Measurements from ENCODE around the gene GPR161. TPM values are rescaled to one million over a fixed set of nuclear protein-coding genes. Genes with fewer than 3 reads are reported as not detected.

The GPR161 gene
- total and polyA plus RNA-seq, 2 donors (not counting 1 experiment from before 2014, with no cell fraction given), result 10.2 to 18.7 TPM

GRCh38 chr1:168097921-168098528, 38.7 kb downstream of the GPR161 start:
- no peaks in the 10 kb centered on the region for H3K79me2 ChIP-seq (ENCODE audit: control insufficient read depth, insufficient read depth, low read length)
- TF ChIP-seq, protein P1, sequence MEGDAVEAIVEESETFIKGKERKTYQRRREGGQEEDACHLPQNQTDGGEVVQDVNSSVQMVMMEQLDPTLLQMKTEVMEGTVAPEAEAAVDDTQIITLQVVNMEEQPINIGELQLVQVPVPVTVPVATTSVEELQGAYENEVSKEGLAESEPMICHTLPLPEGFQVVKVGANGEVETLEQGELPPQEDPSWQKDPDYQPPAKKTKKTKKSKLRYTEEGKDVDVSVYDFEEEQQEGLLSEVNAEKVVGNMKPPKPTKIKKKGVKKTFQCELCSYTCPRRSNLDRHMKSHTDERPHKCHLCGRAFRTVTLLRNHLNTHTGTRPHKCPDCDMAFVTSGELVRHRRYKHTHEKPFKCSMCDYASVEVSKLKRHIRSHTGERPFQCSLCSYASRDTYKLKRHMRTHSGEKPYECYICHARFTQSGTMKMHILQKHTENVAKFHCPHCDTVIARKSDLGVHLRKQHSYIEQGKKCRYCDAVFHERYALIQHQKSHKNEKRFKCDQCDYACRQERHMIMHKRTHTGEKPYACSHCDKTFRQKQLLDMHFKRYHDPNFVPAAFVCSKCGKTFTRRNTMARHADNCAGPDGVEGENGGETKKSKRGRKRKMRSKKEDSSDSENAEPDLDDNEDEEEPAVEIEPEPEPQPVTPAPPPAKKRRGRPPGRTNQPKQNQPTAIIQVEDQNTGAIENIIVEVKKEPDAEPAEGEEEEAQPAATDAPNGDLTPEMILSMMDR (conservative IDR thresholded peaks at IDR 0.05 in 1 of 2, IDR thresholded peaks at IDR 0.05 in 1 of 2; ENCODE audit: low read depth in 1 of 2, low read length in 2 of 2), result no peak
- TF ChIP-seq EZH2 (IDR thresholded peaks at IDR 0.05; ENCODE audit: low read length, missing control alignments), result no peak
- no peak overlapping the region for H3K4me2 ChIP-seq (ENCODE audit: extremely low read depth, insufficient read depth, low read length)
- H3K9me3 ChIP-seq (ENCODE audit: control insufficient read depth, insufficient read depth, low read depth, low read length), result no peaks in the 10 kb centered on the region
- no peak overlapping the region for H3K4me3 ChIP-seq (replicated peaks in 1 of 4; ENCODE audit: control extremely low read depth in 1 of 4, insufficient read depth in 1 of 4, low read depth in 3 of 4, low read length in 4 of 4)
- no peaks in the 10 kb centered on the region for H3K27me3 ChIP-seq (ENCODE audit: control insufficient read depth, insufficient read depth, low read length)
- H3K4me1 ChIP-seq (ENCODE audit: control insufficient read depth, extremely low read depth, insufficient read depth, low read length), result no peaks in the 10 kb centered on the region
- no peak overlapping the region for H3K9ac ChIP-seq (ENCODE audit: insufficient read depth, low read length)
- DNase-seq (ENCODE audit: low read depth in 2 of 2), result no peak
- H3K27ac ChIP-seq (ENCODE audit: insufficient read depth, low read length), result no peak overlapping the region
- no peak overlapping the region for H2AFZ ChIP-seq (ENCODE audit: low read length)
- H3K36me3 ChIP-seq (ENCODE audit: control insufficient read depth, insufficient read depth, low read length), result no peaks in the 10 kb centered on the region
- no peaks in the 10 kb centered on the region for H4K20me1 ChIP-seq (ENCODE audit: control insufficient read depth, extremely low read depth, insufficient read depth, low read length)

DNA sequence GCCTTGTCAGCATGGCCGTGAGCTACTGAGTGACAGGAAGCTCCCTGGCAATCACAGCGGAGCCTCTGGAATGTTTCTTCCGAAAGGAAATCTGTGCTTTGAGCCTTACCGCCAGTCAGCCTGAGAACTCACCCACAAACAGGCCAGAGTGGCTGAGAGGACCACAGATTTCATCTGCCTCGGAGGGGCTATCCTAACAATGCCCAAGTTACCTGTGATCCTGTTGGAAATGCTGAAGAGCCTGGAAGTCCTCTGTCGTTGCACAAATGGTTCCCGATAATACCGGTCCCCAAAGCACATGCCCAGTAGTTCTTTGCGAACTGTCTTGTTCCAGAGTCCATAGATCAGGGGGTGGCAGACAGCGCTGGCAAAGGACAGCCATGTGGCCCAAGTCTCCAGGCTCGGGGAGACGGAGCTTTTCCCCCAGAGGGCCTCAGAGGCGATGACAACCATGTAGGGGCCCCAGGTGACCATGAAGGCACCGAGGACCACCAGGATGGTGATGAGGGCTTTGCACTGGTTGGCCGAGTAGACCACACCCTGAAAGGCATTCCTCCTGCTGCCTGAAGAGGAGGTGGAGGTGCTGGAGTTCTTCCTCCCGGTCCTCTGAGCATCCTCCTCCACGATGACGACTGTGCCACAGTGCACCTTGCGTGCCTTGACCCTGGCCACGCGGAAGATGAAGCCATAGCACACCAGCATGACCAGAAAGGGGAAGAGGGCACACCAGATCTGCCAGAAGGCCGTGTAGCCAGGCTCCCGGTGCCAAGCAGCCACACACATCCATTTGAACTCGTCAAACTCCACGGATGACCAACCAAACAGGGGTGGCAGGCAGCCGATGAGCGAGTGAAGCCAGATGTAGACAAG, 40.2 kb downstream of the GPR161 start:
- no peak overlapping the region for H3K27ac ChIP-seq (ENCODE audit: insufficient read depth, low read length)
- no peak for DNase-seq (ENCODE audit: low read depth in 2 of 2)
- H3K9me3 ChIP-seq (ENCODE audit: control insufficient read depth, insufficient read depth, low read depth, low read length), result no peaks in the 10 kb centered on the region
- no peak overlapping the region for H3K4me2 ChIP-seq (ENCODE audit: extremely low read depth, insufficient read depth, low read length)
- H3K4me3 ChIP-seq (replicated peaks in 1 of 4; ENCODE audit: control extremely low read depth in 1 of 4, insufficient read depth in 1 of 4, low read depth in 3 of 4, low read length in 4 of 4), result no peak overlapping the region
- TF ChIP-seq, protein P1 (conservative IDR thresholded peaks at IDR 0.05 in 1 of 2, IDR thresholded peaks at IDR 0.05 in 1 of 2; ENCODE audit: low read depth in 1 of 2, low read length in 2 of 2), result no peak
- TF ChIP-seq EZH2 (IDR thresholded peaks at IDR 0.05; ENCODE audit: low read length, missing control alignments), result no peak
- no peak overlapping the region for H3K9ac ChIP-seq (ENCODE audit: insufficient read depth, low read length)
- H4K20me1 ChIP-seq (ENCODE audit: control insufficient read depth, extremely low read depth, insufficient read depth, low read length), result no peaks in the 10 kb centered on the region
- no peaks in the 10 kb centered on the region for H3K4me1 ChIP-seq (ENCODE audit: control insufficient read depth, extremely low read depth, insufficient read depth, low read length)
- no peaks in the 10 kb centered on the region for H3K79me2 ChIP-seq (ENCODE audit: control insufficient read depth, insufficient read depth, low read length)
- H2AFZ ChIP-seq (ENCODE audit: low read length), result no peak overlapping the region
- H3K27me3 ChIP-seq (ENCODE audit: control insufficient read depth, insufficient read depth, low read length), result no peaks in the 10 kb centered on the region
- no peaks in the 10 kb centered on the region for H3K36me3 ChIP-seq (ENCODE audit: control insufficient read depth, insufficient read depth, low read length)

- H3K9ac ChIP-seq (ENCODE audit: insufficient read depth, low read length), result no peak overlapping the region
- no peak overlapping the region for H3K27ac ChIP-seq (ENCODE audit: insufficient read depth, low read length)
Measured at GRCh38 chr1:168095476-168095875, 41.3 kb downstream of the GPR161 start.

More at GRCh38 chr1:168095476-168095875, 41.3 kb downstream of the GPR161 start:
- H2AFZ ChIP-seq (ENCODE audit: low read length), result no peak overlapping the region
- no peaks in the 10 kb centered on the region for H3K4me1 ChIP-seq (ENCODE audit: control insufficient read depth, extremely low read depth, insufficient read depth, low read length)
- no peak for TF ChIP-seq EZH2 (IDR thresholded peaks at IDR 0.05; ENCODE audit: low read length, missing control alignments)
- TF ChIP-seq, protein P1 (conservative IDR thresholded peaks at IDR 0.05 in 1 of 2, IDR thresholded peaks at IDR 0.05 in 1 of 2; ENCODE audit: low read depth in 1 of 2, low read length in 2 of 2), result no peak
- H3K4me2 ChIP-seq (ENCODE audit: extremely low read depth, insufficient read depth, low read length), result no peak overlapping the region
- H4K20me1 ChIP-seq (ENCODE audit: control insufficient read depth, extremely low read depth, insufficient read depth, low read length), result no peaks in the 10 kb centered on the region
- H3K9me3 ChIP-seq (ENCODE audit: control insufficient read depth, insufficient read depth, low read depth, low read length), result no peaks in the 10 kb centered on the region
- H3K36me3 ChIP-seq (ENCODE audit: control insufficient read depth, insufficient read depth, low read length), result no peaks in the 10 kb centered on the region
- DNase-seq (ENCODE audit: low read depth in 2 of 2), result no peak
- no peak overlapping the region for H3K4me3 ChIP-seq (replicated peaks in 1 of 4; ENCODE audit: control extremely low read depth in 1 of 4, insufficient read depth in 1 of 4, low read depth in 3 of 4, low read length in 4 of 4)
- H3K79me2 ChIP-seq (ENCODE audit: control insufficient read depth, insufficient read depth, low read length), result no peaks in the 10 kb centered on the region
- no peaks in the 10 kb centered on the region for H3K27me3 ChIP-seq (ENCODE audit: control insufficient read depth, insufficient read depth, low read length)
